HK-2 (cell line): ENCODE data around the gene SLIRP.
"Not testable (repeated sequence)": the region's sequence is repeated elsewhere in the genome, so short reads cannot be mapped to it uniquely, and the experiment has no call there.

Source experiments
- DNase-seq: peaks from one replicate; pipeline ENCODE4 v3.0.0-alpha.2; 2018; ENCODE audit not compliant: unreplicated experiment

The SLIRP gene

DNA sequence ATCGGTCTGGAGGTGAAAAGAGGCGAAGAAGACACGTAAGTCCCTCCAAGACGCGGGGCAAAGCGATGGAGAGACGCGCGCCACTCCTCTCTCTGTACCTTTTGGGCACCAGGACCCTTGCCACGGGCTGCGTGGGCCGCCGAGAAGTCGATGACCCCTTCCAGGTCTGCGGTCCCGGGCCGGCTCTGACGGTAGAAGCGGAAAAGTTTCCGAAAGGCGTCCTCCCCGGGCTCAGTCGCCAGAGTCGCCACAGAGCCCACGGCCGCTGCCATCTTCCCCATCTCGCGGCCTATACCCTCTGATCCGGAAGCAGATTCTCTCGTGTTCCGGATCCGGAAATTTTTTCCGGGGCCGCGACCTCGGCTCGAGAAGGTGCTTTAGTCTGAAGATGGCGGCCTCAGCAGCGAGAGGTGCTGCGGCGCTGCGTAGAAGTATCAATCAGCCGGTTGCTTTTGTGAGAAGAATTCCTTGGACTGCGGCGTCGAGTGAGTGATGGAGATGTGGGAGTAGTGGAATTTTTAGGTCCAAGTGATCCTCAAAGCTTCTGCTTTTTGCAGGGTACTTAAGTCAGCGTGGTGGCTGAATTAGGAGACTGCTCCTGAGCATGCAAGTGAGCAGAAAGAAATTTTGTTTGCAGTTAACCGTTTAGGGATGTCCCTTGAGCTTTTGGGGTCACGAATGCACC lies at the start of gene SLIRP, which contains the start of gene ALKBH1:
SLIRP (plus strand) TSS at position 380 of the 685 bp plus-strand sequence; CDS start at position 389, 9 bp downstream.
ALKBH1 (minus strand) TSS at position 300 of the 685 bp plus-strand sequence; CDS start at position 281, 19 bp downstream.
- peak; percentile 79 for DNase-seq

DNA sequence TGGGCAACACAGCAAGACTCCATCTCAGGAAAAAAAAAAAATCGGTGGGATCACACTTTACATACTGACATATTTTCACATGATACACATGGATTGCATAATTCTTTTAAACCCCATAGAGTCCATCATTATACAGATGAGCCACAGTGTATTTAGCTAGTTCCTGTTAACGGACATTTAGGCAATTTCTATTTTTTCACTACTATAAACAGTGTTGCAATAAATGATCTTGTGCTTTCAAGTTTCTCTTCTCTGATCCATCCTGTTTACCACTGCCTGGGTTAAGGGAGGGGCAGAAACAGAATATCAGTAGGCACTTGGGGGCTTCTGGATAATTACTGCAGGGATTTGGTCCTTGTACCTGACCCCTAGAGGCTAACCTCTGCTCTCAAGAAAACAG lies 48.1 kb upstream of the SLIRP start:
- DNase-seq = no peak

DNA sequence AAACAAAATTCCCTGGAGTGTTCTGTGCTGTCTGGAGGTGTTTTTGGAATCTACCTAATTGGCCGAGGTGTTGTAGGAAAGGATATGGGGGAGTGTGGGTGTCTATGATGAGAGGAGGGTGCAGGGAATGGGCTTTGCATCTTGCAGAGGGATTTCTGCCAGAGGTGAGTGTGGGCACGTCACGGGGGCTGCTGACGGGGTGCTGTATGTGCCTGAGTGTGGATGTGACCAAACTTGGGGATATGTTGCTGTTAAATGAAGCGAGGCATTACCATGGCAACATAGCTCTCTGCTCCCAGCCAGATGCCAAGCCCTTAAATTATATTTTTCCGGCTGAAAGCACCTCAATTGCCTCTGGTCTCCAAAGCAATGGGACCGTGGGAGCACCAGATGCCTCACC lies 47.1 kb upstream of the SLIRP start:
- DNase-seq = no peak

DNA sequence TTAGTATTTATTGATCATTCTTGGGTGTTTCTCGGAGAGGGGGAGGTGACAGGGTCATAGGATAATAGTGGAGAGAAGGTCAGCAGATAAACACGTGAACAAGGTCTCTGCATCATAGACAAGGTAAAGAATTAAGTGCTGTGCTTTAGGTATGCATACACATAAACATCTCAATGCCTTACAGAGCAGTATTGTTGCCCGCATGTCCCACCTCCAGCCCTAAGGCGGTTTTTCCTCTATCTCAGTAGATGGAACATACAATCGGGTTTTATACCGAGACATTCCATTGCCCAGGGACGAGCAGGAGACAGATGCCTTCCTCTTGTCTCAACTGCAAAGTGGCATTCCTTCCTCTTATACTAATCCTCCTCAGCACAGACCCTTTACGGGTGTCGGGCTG lies 46.3 kb upstream of the SLIRP start:
- not testable (repeated sequence) for DNase-seq

DNA sequence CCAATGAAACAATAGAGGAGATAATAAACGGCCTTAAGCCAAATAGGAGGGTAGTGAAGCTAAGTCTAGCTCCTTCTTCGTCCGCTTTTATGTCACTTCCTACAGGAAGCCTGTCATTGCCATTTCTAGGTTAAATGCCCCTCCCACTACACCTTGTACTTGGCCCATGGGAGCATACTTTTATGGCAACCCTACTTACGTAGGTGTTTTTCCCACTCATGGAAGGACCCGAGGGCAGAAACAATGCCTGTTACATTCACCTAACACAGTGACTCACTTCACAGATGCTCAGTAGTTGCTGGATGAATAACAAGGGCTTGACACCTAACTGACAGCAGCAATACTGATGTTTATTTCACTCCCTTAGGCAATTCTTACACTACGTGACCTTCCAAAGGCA lies 44.6 kb upstream of the SLIRP start:
- DNase-seq = no peak

DNA sequence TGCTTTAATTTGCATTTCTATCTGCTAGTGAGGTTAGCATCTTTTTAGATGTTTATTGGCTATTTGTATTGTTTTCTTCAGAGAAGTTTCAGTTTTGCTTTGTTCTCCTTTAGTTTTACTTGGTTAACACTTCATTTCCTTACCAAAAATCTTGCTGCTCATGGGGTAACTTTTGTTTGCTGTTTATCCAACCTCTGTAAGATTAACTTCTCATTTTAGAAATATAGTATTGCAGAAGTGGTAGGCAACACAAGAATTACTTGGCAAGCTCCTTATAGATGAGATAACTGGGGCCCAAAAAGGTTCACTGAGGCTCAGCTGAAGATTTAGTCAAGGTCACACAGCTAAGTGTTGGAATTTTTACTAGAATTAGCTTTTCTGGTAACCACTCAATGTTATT lies 40.6 kb upstream of the SLIRP start:
- no peak for DNase-seq

DNA sequence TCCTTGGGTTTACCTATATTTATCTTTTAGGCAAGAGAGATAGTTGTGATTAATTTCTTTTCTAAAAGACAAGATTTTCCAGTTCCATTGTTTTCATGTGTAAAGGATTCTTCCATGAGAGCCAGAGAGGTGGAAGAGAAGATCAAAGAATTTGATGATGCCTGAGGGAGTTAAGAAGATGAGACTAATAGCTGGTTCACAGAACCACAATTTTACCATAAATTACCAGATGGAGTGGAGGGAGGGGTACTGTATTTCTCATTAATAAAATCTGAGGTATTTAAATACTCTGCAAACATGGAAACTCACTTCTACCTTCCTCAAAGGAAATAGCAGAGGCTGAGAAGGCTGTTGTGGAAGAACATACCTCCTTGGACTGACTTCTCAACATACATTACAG lies 34.7 kb upstream of the SLIRP start:
- no peak for DNase-seq

DNA sequence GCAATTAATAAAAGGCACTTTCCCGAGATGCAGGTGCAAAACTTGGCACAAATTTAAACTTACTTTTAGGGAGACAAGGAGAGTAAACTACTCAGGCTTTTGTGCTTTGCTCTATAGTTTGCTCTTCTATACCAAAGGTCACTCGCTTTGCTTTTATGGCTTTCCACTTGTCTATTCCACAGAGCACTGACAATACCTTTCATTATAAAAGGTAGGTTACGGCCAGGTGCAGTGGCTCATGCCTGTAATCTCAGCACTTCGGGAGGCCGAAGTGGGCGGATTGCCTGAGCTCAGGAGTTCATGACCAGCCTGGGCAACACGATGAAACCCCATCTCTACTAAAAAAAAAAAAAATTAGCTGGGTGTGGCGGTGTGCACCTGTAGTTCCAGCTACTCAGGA lies 33.0 kb upstream of the SLIRP start:
- DNase-seq = no peak

DNA sequence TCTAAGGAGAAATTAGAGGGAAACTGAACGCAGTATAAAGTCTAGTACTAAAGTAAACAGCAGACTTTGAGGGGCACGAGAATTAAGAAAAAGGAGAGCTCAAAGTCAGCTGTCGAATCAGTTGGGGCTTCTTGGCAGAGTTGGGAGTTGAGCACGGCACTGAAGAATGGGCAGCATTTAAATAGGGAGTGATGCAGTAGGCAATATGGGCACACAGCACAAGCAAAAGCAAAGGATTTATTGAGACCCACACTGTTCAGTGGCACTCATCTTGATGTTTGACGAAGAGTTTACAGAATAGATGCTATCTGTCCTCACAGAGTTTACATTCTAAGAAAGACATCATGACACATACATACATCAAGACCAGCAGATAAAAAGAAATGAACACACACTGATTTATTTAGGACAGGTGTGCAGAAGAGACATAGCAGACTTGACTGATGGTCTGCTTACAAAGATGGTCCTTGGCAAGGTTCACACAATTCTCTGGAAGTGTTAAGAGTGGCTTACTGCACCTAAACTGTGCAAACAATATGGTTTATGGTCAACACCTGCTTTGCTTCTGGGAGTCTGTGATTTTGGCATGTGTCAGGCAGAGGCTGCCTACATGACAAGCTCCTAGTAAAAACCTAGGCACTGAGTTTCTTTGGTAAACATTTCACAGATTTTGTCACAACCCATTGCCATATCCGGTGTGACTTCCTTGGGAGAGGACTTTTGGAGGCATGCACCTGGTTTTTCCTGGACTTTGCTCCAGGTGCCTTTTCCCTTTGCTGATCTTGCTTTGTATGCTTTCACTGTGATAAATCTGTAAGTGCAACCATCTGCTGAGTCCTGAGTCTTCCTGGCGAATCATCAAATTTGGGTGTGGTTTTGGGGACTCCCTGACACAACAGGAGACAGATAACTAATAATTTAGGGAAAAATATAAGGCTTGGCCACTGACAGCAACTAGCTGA lies 26.4 kb upstream of the SLIRP start:
- DNase-seq = no peak

DNA sequence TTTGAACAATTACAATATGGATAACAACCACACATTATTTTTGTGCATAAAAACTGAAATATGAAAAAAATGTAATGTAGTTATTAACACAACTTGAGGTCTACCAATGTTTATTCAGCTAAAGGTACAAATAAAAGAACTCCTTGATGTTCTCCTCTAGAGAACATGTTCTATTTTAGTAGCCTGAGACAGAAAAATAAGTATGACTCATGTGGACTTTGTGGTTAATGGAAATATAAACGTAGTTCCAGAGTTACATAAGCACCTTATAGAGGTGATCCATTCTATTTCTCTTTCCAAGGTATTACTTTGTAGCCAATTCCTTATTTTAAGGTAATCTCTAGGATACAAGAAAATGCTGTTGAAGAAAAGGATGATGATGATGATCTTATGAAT lies 25.7 kb upstream of the SLIRP start:
- DNase-seq = no peak

DNA sequence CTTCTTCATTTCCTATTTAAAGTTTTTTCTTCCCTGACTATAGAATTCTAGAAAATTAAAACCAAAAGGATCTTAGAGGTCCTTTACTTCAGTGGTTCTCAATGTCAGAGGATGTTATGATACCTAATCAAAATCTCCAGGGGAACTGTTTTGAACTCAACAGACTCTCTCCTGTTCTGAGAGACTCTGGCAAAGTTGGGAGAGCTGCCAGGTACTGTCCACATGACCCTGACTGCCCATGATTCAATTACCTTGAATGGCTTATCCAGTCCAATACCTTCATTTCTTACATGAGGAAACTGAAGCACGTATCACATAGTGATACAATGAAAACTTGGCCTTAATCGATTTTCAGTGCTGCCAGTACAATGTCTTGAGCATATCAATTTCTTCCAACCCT lies 16.6 kb upstream of the SLIRP start:
- no peak for DNase-seq

DNA sequence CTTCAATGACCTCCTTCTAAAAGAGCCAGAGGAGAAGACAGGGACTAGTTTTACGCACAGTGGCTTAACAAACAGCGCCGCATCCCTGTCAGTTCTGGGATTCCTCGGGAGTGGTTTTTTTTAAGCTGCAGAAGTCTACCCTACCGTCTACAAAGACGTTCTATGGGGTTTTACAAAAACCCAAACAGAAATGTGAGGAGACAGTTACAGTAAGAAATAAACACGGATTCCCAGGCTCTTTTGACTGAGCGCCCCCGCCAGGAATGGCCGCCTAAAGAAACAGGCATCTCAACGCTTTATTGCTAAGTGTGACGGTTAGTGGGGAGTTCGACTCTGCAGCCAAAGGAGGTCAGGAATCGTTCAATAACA lies 564 bp upstream of the SLIRP start:
- peak; percentile 27 for DNase-seq

DNA sequence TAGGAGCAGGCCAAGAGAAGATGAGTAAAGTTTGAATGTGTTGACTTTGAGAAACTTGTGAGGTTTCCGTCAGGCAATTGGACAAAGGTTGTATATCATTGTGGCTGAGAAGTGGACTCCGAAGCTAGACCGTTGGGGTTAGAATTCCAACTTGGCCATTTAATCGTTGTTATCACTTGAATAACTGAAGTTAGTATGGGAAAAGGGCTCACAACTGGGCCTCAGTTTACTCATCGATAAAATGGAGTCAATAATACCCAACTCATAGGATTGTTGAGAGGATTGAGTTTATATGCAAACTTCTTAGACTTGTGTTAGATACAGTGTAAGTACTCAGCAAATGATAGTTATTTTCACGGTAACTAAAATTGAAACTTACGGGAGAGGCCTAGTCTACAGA lies 846 bp downstream of the SLIRP start:
- no peak for DNase-seq

DNA sequence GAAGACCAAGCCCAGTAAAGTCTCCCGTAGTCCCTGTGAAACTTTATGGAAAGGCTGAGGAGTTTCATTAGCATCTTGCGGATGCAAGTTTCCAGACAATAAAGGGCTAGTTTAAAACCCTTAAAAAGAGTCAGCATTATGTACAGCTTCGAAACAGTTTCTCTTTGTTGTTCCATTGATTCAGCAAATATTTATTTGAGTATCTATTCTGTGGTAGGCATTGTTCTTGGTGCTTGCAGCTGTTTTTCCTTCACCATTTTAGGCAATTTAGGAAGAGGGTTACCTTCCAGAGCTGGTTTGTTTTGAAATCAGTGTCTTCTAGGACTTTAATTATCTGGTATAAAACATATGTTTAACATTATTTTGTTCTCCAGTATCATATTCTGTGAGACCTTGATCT lies 1.5 kb downstream of the SLIRP start:
- no peak for DNase-seq

DNA sequence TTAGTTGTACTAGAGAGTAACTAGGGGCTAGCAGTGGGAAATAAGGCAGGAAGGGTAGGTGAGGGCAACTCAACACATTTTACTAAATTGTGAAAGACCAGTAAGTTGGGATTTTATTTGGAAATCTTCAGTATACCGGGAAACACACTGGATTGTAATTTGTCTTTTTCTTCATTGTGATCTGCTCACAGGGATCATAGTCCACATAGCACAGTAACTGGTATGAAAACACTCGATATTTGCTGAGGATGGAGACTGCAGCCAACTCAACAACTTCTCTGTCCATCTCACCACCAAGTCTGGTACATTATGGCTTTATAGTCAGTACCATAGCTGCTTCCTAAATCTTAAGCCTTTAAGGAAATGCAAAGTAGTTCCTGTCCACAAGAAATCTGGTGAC lies 2.5 kb downstream of the SLIRP start:
- no peak for DNase-seq

DNA sequence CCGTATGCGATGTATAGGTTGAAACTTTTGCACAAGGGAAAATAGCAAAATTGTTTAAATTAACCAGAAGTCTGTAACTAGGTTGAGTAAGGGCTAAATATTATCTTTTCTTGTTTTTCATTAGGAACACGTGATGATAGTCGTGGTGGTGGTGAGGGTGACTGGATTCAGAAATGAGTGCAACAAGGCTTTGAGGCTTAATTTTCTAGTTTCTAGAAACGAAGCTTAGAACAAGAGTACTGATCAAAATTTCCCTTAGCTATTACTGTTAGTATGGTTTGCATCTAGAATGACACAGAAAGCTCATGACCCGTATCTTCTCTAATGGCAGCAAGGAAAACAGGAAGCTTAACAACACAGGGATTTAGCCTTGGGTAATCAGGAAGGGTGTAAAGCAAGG lies 7.0 kb downstream of the SLIRP start:
- DNase-seq = no peak

DNA sequence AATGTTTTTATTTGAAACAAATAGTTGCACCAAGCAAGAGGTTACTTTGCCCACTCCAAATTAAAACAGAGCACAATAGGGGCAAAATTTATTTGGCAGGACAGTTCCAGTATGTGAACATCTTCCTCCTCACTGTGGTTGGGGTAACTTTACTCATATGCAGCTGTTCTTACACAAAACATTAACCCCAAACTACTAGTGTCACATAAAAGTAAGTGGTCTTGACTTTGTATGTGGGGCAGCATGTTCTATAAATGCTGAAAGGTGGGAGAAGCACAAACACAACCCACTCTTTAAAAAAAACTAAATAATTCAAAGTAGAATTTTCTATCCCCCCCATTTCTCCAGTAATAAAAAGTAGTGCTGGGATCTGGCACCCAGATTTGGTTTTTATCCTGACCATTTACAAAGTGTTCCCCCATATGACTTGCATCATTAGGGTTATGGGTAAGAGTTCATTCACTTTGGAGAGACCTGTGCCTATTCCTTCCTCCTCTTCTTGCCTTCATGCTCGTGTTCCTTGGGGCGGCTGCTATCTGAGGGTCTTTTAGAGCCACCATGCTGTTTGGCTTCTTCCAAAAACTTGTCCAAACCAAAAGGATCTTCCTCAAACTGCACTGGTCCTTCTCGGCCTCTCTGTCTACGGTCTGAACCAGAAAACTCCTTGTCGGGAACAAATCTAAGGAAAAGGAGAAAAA lies 9.9 kb downstream of the SLIRP start:
- no peak for DNase-seq

DNA sequence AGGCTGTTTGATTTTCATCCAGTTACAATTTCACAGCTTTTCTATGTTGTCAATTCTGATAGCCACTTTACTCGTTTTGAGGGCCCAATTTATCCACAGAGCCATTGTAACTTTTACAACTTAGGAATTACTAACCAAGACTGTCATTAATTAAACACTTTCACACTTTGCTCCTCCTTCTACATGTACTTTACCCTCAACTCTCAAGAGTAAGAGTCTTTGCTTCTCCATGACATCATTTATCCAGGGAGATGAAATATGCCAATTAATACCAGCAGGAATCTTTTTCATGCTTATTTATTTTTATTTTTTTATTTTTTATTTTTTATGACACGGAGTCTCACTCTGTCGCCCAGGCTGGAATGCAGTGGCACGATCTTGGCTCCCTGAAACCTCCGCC lies 13.5 kb downstream of the SLIRP start:
- DNase-seq = no peak

DNA sequence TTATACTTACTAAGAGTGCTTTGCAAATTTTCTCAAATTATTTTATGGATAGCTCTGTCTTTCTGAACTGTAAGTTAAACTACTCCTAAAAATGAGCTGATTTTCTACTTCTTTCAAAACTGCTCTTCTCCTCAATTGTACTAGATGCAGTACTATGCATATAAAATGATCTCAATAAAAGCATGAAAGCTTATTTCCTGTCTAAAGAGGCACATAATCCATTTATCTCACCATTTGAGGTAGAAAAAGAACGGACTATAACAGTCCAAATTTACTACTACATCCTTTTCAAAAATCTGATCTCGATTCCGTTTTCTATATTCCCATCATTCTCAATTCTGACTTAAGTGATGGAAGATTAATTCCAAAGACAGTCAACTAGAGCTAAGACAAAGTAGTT lies 14.4 kb downstream of the SLIRP start:
- DNase-seq = no peak

DNA sequence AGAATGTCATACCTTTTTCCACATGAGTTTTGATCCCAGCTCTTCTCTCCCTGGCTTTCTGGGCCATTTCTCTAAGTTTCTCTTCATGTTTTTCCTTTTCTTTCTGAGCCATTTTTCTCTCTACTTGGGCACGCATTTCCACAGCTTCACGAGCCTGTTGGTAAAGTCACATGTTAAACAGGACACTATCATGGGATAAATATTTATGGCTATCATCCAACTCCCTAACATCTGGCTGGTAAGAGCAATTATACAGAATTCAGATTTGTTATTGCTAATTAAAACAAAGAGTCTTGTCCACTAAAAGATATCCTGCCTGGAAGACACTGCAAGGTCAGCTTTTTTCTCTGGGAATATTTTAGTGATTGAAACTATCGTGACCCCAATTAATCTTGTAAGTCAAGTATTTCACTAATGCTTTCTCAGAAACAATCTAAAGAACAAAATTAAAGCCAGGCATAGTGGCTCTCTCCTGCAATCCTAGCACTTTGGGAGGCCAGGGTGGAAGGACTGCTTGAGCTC lies 23.1 kb downstream of the SLIRP start:
- DNase-seq = no peak

DNA sequence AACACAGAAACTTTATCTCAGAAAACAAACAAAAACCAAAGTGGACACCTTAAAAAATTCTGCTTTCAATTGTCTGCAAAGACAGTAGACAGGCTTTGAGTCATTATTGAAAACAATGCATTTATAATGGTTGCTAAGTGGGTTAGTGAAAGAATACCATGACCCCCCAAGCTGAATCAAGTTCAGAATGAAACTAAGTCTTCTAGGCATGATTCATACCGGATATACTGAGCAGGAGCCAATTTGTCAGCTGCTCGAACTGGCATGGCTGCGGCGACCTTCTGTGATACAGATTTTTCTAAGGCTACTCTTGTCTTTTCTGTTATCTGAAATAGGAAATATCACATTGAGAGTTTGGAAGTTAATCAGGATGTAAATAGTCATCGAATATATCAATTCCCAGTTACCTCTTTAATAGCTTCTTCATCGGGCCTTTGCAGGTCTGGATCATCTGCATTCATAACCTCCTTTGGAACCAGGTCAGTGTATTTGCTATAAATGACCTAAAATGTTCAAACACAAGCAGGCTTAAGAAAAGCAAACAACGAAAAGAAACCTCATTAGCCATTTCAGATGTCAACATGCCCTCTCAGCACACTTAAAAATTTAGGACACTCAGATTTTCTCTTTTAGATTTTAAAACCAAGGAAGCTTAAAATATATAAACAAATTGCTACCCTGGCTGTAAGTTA lies 30.8 kb downstream of the SLIRP start:
- no peak for DNase-seq

DNA sequence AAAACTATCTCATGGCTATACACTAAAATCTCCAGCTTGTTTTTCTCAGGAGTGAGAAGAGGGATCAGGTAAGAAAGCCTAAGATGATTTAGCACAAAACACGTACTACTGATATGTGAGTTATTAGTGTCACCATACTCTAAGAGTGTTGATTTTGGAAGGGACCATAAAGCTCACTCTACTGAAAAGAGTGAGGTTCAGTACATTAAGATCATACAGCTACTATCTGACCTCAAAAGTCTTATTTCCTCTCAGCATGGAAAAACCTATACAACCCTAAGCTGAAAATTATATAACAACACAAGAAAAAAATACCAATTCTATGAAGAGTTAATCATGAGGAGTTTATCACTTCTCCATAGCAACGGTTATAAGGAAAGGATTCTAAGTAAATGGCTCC lies 33.5 kb downstream of the SLIRP start:
- no peak for DNase-seq
